KMS-11 (cell line): ENCODE results near the gene AR.

Source experiments
- H2AFZ ChIP-seq: fragments of 200-600 bp; sonication (generic); 2 replicates; pipeline ENCODE4 v1.6.1; 2016; ENCODE audit warnings: antibody characterized with exemption, mixed run types, low read depth
- H3K27ac ChIP-seq: fragments of 200-600 bp; sonication (generic); 2 replicates; pipeline ENCODE4 v1.6.1; 2016; ENCODE audit warnings: mild to moderate bottlenecking, mixed run types
- H3K27me3 ChIP-seq: fragments of 200-600 bp; sonication (generic); 2 replicates; pipeline ENCODE4 v1.6.1; 2017; ENCODE audit warnings: mild to moderate bottlenecking, low read depth, mixed run types, moderate library complexity; ENCODE audit not compliant: insufficient read depth
- H3K36me3 ChIP-seq: fragments of 200-600 bp; sonication (generic); 2 replicates; pipeline ENCODE4 v1.6.1; 2017; ENCODE audit warnings: mild to moderate bottlenecking, mixed run types; ENCODE audit not compliant: insufficient read depth
- H3K4me1 ChIP-seq: fragments of 200-600 bp; sonication (generic); 2 replicates; pipeline ENCODE4 v1.6.1; 2016; ENCODE audit warnings: mild to moderate bottlenecking, low read depth, mixed run types; ENCODE audit not compliant: poor library complexity, severe bottlenecking
- H3K4me2 ChIP-seq: fragments of 200-600 bp; sonication (generic); 2 replicates; pipeline ENCODE4 v1.7.0; 2016; ENCODE audit warnings: mild to moderate bottlenecking, mixed run types
- H3K4me3 ChIP-seq: fragments of 200-600 bp; sonication (generic); IDR thresholded peaks from 2 replicates; pipeline ENCODE4 v1.6.1; 2017; ENCODE audit warnings: low read depth, low read length, mixed read lengths; ENCODE audit not compliant: insufficient read depth
- H3K79me2 ChIP-seq: fragments of 200-600 bp; sonication (generic); 2 replicates; pipeline ENCODE4 v1.6.1; 2016; ENCODE audit warnings: low read depth, mixed run types; ENCODE audit not compliant: insufficient read depth
- H3K9ac ChIP-seq: fragments of 200-600 bp; sonication (generic); 2 replicates; pipeline ENCODE4 v1.6.1; 2016; ENCODE audit warnings: mild to moderate bottlenecking, mixed run types
- H4K20me1 ChIP-seq: fragments of 200-600 bp; sonication (generic); 2 replicates; pipeline ENCODE4 v1.6.1; 2016; ENCODE audit warnings: mild to moderate bottlenecking, mixed run types; ENCODE audit not compliant: insufficient read depth
- TF ChIP-seq, protein P1 (sequence below): fragments of 200-600 bp; sonication (generic); conservative IDR thresholded peaks from 2 replicates; pipeline ENCODE4 v1.6.1; 2017; ENCODE audit warnings: low read depth, mild to moderate bottlenecking, antibody characterized with exemption, low read length, moderate library complexity, mixed read lengths

The AR gene

DNA sequence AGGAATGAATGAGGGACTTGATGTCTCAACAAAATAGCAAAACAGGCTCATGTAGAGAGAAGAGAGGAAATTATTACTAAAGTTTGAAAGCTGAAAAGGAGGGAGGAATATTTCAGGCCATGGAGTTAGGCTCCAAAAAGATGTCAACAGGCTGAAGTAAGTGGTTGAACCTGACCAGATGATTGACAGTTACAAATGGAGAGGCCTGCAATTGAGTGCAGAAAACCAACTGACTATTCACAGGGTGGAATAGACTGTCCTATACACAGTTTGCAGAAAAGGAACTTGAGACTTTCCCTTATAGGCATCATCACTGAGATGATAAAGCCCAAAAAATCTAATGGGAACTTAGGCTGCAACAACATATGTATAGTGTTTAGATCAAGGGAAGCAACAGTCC, 233.3 kb downstream of the AR start:
- no peaks in the 10 kb centered on the region for H3K27me3 ChIP-seq
- peaks cover 15% of the 10 kb centered on the region for H3K4me1 ChIP-seq
- H3K9ac ChIP-seq, result no peak overlapping the region
- no peak overlapping the region for H2AFZ ChIP-seq
- TF ChIP-seq, protein P1, sequence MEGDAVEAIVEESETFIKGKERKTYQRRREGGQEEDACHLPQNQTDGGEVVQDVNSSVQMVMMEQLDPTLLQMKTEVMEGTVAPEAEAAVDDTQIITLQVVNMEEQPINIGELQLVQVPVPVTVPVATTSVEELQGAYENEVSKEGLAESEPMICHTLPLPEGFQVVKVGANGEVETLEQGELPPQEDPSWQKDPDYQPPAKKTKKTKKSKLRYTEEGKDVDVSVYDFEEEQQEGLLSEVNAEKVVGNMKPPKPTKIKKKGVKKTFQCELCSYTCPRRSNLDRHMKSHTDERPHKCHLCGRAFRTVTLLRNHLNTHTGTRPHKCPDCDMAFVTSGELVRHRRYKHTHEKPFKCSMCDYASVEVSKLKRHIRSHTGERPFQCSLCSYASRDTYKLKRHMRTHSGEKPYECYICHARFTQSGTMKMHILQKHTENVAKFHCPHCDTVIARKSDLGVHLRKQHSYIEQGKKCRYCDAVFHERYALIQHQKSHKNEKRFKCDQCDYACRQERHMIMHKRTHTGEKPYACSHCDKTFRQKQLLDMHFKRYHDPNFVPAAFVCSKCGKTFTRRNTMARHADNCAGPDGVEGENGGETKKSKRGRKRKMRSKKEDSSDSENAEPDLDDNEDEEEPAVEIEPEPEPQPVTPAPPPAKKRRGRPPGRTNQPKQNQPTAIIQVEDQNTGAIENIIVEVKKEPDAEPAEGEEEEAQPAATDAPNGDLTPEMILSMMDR, result no peak
- no peaks in the 10 kb centered on the region for H3K36me3 ChIP-seq
- no peak overlapping the region for H3K4me2 ChIP-seq
- H3K27ac ChIP-seq, result no peak overlapping the region
- no peaks in the 10 kb centered on the region for H3K79me2 ChIP-seq
- no peak overlapping the region for H3K4me3 ChIP-seq
- no peaks in the 10 kb centered on the region for H4K20me1 ChIP-seq

DNA sequence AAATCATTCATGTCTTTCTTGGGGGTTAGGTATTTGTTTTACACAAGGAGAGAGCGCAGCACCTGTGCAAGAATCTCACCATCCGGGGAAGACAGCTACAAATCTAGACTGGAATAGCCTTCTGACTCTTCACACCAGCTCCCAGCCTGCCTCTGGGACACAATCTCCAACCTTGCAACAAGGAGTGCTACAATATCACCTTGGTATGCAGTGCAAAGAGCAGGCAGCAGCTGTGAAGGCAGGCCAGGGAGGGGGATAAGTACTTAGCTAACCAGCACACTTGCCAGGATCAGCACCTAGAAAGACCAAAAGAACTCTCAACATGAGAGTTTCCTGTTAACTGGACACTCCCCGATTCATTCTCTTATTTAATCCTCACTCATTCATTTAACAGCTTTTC, 235.3 kb downstream of the AR start:
- H3K79me2 ChIP-seq, result no peaks in the 10 kb centered on the region
- no peak overlapping the region for H3K4me2 ChIP-seq
- no peaks in the 10 kb centered on the region for H3K27me3 ChIP-seq
- TF ChIP-seq, protein P1, result no peak
- no peak overlapping the region for H3K4me3 ChIP-seq
- H4K20me1 ChIP-seq, result no peaks in the 10 kb centered on the region
- no peak overlapping the region for H3K27ac ChIP-seq
- H2AFZ ChIP-seq, result no peak overlapping the region
- no peaks in the 10 kb centered on the region for H3K36me3 ChIP-seq
- H3K4me1 ChIP-seq, result peaks cover 15% of the 10 kb centered on the region
- H3K9ac ChIP-seq, result no peak overlapping the region
